ENCODE measurements around the gene TMEM38A.

DNA sequence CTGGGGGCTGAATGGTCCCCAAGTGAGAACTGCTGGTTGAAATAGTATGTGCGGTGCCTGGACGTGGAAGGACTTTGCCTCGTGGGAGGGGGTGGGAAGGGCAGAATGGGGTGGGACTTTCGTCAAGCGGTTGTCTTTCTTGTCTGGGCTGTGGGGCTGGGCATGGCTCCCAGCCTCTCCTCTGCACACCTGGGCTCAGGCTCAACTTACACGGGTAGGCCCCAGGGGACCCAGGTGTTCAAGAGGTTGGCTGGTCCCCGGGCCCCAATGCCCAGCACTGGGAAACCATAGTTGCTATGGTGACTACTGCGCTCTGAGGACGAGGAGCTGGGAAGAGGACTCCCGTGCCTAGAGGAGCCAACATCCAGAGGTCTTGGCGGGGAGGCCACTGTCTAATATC, 66.0 kb downstream of the TMEM38A start:
- TF ChIP-seq, protein P1, sequence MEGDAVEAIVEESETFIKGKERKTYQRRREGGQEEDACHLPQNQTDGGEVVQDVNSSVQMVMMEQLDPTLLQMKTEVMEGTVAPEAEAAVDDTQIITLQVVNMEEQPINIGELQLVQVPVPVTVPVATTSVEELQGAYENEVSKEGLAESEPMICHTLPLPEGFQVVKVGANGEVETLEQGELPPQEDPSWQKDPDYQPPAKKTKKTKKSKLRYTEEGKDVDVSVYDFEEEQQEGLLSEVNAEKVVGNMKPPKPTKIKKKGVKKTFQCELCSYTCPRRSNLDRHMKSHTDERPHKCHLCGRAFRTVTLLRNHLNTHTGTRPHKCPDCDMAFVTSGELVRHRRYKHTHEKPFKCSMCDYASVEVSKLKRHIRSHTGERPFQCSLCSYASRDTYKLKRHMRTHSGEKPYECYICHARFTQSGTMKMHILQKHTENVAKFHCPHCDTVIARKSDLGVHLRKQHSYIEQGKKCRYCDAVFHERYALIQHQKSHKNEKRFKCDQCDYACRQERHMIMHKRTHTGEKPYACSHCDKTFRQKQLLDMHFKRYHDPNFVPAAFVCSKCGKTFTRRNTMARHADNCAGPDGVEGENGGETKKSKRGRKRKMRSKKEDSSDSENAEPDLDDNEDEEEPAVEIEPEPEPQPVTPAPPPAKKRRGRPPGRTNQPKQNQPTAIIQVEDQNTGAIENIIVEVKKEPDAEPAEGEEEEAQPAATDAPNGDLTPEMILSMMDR (IDR thresholded peaks at IDR 0.05): no peak
- TF ChIP-seq POLR2A (IDR thresholded peaks at IDR 0.05) (no peak), EP300 (IDR thresholded peaks at IDR 0.05) (no peak)

Data from ovary (tissue), 3 donors.